CD4-positive, alpha-beta T cell treated with Interleukin-15 for 4 hours (primary cell): ENCODE measurements around the gene SPTLC3.

Experiments used
- DNase-seq: peaks from one replicate; pipeline ENCODE4 v3.0.0-alpha.2; 2020; ENCODE audit warnings: low spot score

Gene SPTLC3

GRCh38 chr20:13034115-13034514, 25.3 kb downstream of the SPTLC3 start:
- DNase-seq = no peak

- no peak for DNase-seq
Observed at GRCh38 chr20:13034936-13035335, 26.2 kb downstream of the SPTLC3 start.

GRCh38 chr20:13035399-13036152, 26.8 kb downstream of the SPTLC3 start:
- no peak for DNase-seq

GRCh38 chr20:13037727-13038126, 29.0 kb downstream of the SPTLC3 start:
- DNase-seq = no peak

GRCh38 chr20:13041574-13042457, 33.0 kb downstream of the SPTLC3 start:
- DNase-seq = no peak

GRCh38 chr20:13042458-13042794, 33.7 kb downstream of the SPTLC3 start:
- no peak for DNase-seq

- DNase-seq = no peak
Observed at GRCh38 chr20:13046409-13046808, 37.6 kb downstream of the SPTLC3 start.

GRCh38 chr20:13054011-13054410, 45.2 kb downstream of the SPTLC3 start:
- no peak for DNase-seq

GRCh38 chr20:13058666-13059389, 50.1 kb downstream of the SPTLC3 start:
- DNase-seq = no peak

GRCh38 chr20:13059398-13060136, 50.8 kb downstream of the SPTLC3 start:
- DNase-seq = no peak

GRCh38 chr20:13060327-13060726, 51.6 kb downstream of the SPTLC3 start:
- no peak for DNase-seq

- DNase-seq = no peak
Observed at GRCh38 chr20:13061381-13061780, 52.6 kb downstream of the SPTLC3 start.

GRCh38 chr20:13062789-13063188, 54.0 kb downstream of the SPTLC3 start:
- DNase-seq = no peak

- DNase-seq = no peak
Observed at GRCh38 chr20:13068336-13068735, 59.6 kb downstream of the SPTLC3 start.

GRCh38 chr20:13081877-13082276, 73.1 kb downstream of the SPTLC3 start:
- no peak for DNase-seq

- DNase-seq = no peak
Observed at GRCh38 chr20:13082378-13082777, 73.6 kb downstream of the SPTLC3 start.

- DNase-seq = no peak
Observed at GRCh38 chr20:13085275-13085674, 76.5 kb downstream of the SPTLC3 start.

- no peak for DNase-seq
Observed at GRCh38 chr20:13089950-13090469, 81.2 kb downstream of the SPTLC3 start.

GRCh38 chr20:13092111-13092510, 83.3 kb downstream of the SPTLC3 start:
- DNase-seq = no peak

- DNase-seq = no peak
Observed at GRCh38 chr20:13094976-13095375, 86.2 kb downstream of the SPTLC3 start.

GRCh38 chr20:13098720-13099355, 90.1 kb downstream of the SPTLC3 start:
- no peak for DNase-seq
